Iris pigment epithelial cell (primary cell): Measurements from ENCODE around the gene RTKN.
"Not testable (repeated sequence)": the region's sequence is repeated elsewhere in the genome, so short reads cannot be mapped to it uniquely, and the experiment has no call there.

Experiments used
- DNase-seq: peaks from one replicate; pipeline ENCODE4 v3.0.0-alpha.2; 2011; ENCODE audit warnings: low read depth

The RTKN gene

GRCh38 chr2:74460187-74460586 is 18.4 kb upstream of the RTKN start:
- not testable (repeated sequence) for DNase-seq

GRCh38 chr2:74459503-74460118 is 17.9 kb upstream of the RTKN start:
- DNase-seq = not testable (repeated sequence)

GRCh38 chr2:74458938-74459363 is 17.2 kb upstream of the RTKN start:
- DNase-seq = no peak

- peak; percentile 100 for DNase-seq
Observed at GRCh38 chr2:74458132-74458937, 16.6 kb upstream of the RTKN start, which contains the start of gene WBP1. TSS of gene WBP1 (plus strand) at chr2:74458438. CDS start at chr2:74458603, 165 bp downstream.

- no peak for DNase-seq
Observed at GRCh38 chr2:74457549-74458131, 15.9 kb upstream of the RTKN start.

GRCh38 chr2:74457129-74457548 is 15.4 kb upstream of the RTKN start:
- peak; percentile 53 for DNase-seq

- DNase-seq = peak; percentile 98
Observed at GRCh38 chr2:74454654-74455511, 13.1 kb upstream of the RTKN start, which contains the start of gene INO80B. TSS of gene INO80B (plus strand) at chr2:74455087. CDS start at chr2:74455117, 30 bp downstream.

GRCh38 chr2:74450570-74451190 is 8.9 kb upstream of the RTKN start:
- DNase-seq = no peak

GRCh38 chr2:74448771-74449170 is 7.0 kb upstream of the RTKN start:
- no peak for DNase-seq

- no peak for DNase-seq
Observed at GRCh38 chr2:74447230-74447999, 5.7 kb upstream of the RTKN start.

- no peak for DNase-seq
Observed at GRCh38 chr2:74444498-74445318, 3.0 kb upstream of the RTKN start.

- not testable (repeated sequence) for DNase-seq
Observed at GRCh38 chr2:74442483-74443297, 953 bp upstream of the RTKN start.

GRCh38 chr2:74441170-74441689 is 507 bp downstream of the RTKN start:
- DNase-seq = no peak

GRCh38 chr2:74440378-74441169 is 1.2 kb downstream of the RTKN start:
- DNase-seq = peak; percentile 68

- DNase-seq = peak; percentile 36
Observed at GRCh38 chr2:74439803-74440377, 1.8 kb downstream of the RTKN start.

- DNase-seq = no peak
Observed at GRCh38 chr2:74439373-74439772, 2.4 kb downstream of the RTKN start.

GRCh38 chr2:74438248-74438647 is 3.5 kb downstream of the RTKN start:
- DNase-seq = no peak
